GM21786 (cell line): ENCODE data around the gene QPCT.
"Not testable (repeated sequence)": the region's sequence is repeated elsewhere in the genome, so short reads cannot be mapped to it uniquely, and the experiment has no call there.

Experiments
- ATAC-seq: cut with Tn5 transposase; IDR thresholded peaks from one replicate; pipeline ENCODE4 v1.9.1; 2021; ENCODE audit not compliant: unreplicated experiment

Gene QPCT

DNA sequence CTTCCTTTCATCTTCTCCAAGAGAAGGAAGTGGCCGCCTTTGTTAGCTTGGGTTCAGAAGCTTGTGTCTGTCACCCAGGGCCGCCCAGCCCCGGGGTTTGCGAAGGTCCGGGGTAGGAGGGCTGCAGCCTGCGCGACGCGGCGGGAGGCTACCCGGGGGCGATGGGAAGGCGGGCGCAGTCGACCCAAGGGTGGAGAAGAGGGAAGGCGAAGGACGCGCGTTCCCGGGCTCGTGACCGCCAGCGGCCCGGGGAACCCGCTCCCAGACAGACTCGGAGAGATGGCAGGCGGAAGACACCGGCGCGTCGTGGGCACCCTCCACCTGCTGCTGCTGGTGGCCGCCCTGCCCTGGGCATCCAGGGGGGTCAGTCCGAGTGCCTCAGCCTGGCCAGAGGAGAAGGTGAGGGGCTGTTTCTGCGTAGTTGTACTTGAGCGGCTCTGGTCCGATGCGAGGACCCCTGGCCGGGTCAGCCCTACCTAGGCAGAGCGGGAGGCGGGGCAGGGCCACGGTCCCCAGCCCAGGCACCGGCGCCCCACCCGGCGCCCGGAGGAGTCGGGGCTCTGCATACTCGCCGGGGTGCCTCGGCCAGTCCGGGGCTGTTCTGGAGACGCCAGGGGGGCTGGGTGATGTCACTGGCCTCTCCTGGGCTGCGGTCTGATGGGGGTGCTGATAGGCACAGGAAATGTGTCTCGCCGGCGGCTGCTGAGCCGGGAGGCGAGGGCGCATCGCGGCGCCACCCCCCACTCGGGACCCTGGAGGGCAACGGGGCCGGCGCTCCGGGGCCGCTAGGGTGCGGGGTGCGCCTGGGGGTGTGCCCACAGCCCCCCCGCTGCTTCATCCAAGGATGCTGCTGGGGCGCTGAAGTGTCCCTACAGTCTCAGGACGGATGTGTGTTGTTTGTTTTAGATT is at the start of gene QPCT:
TSS of gene QPCT (plus strand) at position 178 of the 909 bp plus-strand sequence. CDS start at position 280, 102 bp downstream.
- no peak for ATAC-seq

DNA sequence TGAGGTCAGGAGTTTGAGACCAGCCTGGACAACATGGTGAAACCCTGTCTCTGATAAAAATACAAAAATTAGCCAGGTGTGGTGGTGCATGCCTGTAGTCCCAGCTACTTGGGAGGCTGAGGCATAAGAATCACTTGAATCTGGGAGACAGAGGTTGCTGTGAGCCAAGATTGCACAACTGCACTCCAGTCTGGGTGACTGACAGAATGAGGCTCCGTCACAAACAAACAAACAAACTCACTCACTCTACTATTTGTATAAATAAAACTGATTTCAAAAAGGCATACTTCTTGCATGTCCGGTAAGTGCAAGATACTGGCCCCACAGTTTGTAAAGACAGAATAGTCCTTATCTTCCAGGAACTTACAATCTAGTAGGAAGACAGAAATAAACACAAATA is 49.6 kb upstream of the QPCT start:
- not testable (repeated sequence) for ATAC-seq

DNA sequence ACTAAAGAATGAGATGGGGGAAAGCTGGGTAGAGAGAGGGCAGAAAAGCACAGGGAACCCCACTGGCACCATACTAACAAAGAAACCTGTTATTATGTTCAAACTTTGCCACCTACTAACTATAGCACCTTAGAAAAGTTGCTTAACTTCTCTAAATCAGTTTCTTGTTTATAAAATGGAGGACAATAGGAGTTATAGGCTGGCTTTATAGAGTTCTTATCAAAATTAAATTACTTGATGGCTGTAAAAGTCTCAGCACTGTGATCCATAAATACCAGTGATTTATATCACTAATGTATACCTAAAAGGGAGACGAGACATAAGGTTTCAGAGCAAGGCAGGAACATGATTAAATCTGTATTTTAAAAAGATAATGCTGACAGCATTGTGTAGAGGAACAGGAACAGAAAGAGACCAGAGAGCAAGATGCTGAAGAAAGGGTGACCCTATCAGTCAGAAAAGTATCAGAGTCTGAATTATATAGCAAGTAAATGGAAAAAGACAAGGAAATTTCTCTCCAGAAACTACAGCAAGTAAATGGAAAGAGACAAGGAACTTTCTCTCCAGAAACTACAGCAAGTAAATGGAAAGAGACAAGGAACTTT is 48.9 kb upstream of the QPCT start:
- no peak for ATAC-seq

- ATAC-seq, result no peak
These were observed 46.8 kb upstream of the QPCT start for GRCh38 chr2:37297632-37298031.

- ATAC-seq, result no peak
These were observed 44.3 kb upstream of the QPCT start for GRCh38 chr2:37300146-37300545.

DNA sequence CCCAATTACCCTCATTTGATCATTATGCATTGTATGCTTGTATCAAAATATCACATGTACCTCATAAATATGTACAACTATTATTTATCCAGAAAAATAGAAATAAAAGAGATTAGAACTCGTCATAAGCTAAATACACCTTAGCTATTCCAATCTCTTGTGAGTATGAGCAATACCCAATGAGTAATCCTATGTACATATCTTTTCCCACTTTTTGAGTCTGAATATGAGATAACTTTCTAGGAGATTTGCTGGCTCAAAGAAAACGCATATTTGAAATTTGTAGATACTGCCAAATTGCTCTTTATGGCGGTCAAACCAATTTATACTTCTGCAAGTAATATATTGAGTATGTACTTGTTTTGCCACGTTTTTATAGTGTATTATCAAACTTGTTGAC is 43.9 kb upstream of the QPCT start:
- ATAC-seq, result no peak

- ATAC-seq, result no peak
These were observed 43.0 kb upstream of the QPCT start for GRCh38 chr2:37301408-37301807.

DNA sequence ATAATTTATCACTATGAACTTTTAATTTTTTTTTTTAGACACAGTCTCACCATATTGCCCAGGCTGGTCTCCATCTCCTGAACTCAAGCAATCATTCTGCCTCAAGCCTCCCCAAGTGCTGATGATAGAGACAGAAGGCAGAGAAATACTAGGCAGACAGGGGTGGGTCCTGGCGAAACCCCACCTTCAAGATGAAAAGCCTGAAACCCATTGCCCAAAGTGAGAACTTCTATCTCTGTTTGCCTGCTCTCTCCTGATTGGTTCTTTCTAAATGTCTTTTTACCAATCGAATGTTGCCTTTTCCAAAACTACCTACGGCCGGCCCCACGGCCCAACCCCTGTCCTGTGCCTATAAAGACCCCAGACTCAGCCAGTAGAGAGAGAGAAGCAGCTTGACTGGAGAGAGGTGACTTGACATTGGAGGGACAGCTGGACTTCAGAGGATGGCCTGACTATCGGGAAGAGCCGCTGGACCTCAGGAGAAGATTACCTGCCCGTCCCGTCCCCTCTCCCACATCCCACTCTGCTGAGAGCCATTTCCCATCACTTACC is 41.7 kb upstream of the QPCT start:
- no peak for ATAC-seq

DNA sequence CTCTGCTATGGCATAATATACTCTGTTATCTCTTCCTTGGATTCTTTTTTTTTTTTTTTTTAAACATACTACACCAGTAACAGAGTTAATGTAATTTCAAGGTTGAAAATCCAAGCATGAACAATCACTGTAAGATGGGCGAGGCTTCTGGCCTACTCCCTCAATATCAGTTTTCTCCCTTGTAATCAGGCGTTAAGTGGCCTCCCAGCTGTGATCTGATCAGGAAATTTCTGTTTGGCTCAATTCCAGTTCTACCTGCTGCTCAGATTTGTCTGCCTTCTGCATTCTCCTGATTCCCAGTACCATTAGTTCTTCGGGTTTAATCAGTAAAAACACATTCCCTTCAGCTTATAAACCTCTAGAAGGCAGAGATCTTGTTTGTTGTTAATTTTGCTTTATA is 38.4 kb upstream of the QPCT start:
- no peak for ATAC-seq

DNA sequence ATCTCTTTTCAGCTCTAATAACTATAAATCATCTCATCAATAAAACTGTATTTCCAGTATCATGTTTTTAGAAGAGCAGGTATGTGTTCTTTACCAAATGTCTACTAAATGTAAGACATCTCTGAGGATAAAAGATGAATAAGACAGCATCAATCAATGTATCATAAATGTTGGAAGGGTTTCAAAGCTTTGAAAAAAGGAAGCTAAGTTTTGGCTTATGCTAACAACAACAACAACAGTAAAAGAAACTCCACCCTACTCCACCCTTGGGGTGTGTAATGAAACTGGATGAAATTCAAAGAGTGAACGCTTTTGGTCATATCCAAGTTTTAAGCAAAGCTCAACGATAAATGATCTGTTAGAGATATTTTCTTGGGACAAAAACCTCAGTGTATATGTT is 36.9 kb upstream of the QPCT start:
- ATAC-seq, result no peak

DNA sequence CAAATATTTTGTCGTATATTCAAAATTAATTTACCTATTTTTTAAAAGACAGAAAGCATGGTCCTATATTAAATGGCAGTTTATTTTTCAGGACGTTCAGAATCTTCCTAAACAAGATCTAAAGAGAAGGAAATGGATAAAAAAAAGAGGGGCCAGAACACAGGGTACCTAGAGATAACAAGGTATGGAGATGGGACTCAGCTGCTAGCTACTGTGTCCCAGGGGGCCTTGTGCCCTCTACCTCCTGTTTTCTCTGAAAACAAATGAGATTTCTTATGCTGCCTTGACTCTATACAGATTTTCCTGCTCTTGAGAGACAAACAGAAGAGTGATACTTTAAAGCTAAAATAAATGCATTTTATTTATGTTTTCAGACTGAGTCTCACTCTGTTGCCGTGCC is 29.1 kb upstream of the QPCT start:
- no peak for ATAC-seq

- ATAC-seq, result no peak
These were observed 28.2 kb upstream of the QPCT start for GRCh38 chr2:37316181-37316580.

DNA sequence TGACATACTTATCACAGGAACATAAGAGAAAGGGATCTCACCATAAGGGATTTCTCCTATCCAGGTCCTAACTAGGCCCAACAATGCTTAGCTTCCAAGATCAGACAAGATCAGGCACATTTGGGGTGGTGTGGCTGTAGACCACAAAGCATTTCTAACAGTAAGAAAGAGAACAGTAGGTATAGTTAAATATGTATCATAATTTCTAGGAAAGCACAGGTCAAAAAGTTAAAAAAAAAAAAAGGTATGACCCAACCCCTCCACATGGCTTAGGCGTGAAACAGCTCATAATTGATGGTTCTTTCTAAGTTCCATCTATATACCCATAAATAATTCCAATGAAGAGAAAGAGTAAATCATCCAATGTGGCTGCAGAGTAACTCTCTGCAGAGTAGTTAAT is 26.7 kb upstream of the QPCT start:
- ATAC-seq, result no peak

DNA sequence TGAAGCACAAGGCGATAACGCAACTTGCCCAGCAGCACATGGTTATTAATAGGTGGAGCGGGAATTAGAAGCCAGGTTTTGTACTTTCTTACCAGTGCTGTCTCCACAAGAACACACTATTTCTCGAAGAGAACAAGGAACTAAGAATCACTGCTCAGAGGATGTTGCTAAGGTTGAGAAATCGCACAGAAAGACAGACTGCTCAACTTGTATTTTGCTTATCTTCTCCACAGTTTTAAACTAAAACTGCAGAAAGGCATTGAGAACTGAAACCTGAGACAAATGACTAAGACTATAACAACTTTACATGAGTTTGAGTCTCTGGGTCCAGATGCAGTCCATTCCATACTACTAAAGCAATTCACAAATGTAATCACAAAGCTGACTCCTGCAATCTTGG is 26.0 kb upstream of the QPCT start:
- peak; percentile 77 for ATAC-seq

- no peak for ATAC-seq
These were observed 24.4 kb upstream of the QPCT start for GRCh38 chr2:37319754-37320609.

DNA sequence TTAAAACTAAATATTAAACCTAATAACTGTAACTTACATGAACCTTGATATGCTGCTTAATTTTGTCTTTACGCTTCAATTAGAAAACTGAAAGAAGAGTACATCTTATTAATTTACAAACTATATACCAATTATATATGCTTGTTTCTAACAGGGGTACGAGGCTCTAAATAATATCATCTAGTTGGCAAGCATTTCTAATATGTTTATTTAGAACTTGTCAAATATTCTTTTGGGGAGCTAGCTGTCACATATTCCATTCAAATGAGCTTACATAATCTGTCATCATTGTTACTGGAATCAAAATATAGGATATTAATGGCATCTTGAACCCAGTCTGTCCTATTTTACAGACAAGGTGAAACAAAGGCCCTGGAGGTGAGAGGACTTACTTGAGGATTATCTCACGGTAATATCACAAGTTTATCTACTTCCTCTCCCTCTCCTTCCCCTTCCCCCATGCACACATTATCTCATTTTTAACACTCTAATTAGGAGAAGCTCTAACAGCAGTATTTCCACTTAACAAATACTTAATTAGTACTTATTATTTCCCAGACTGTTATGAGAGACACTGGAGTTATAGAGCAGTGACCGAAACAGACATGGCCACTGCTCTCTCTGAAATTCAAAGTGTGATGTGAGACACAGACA is 23.3 kb upstream of the QPCT start:
- no peak for ATAC-seq

DNA sequence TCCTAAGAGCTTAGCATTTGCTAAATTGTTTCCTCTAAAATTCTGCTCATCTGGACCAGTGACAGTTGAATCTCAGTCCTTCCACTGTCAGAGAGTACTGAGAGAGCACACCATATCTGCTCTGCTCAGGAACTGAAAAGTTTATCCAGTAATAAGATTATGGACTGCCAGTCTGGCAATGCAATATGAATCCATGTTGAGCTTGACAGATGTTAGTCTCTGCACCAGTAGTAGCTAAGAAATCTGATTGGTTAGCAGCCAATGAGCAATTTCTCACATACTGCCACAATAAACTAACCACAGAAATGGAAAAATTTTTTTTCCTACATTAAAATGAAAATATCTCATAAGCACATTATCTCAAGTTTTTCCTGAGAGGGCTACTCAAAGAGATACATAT is 22.1 kb upstream of the QPCT start:
- no peak for ATAC-seq

- ATAC-seq, result no peak
These were observed 21.2 kb upstream of the QPCT start for GRCh38 chr2:37323176-37323780.

GRCh38 chr2:37323781-37324535 is 20.5 kb upstream of the QPCT start:
- ATAC-seq, result peak; percentile 27

DNA sequence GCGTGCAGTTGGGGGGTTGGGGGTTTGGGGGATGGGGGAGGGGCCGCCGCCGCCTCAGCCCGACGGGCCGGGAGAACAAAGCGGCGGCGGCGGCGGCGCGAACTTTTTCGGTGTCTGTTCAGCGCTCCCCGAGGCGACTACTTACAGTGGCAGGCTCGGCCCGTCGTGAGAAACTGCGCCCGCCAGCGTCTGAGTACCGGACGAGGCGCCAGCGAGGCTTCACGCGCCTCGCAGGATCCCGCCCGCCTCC is 20.0 kb upstream of the QPCT start:
- no peak for ATAC-seq
